Transverse colon (tissue), 4 donors: ENCODE results near the gene KTN1.

ENCODE experiments used
- CTCF ChIP-seq, 5 experiments: fragments of 200-600 bp in 3 of 5; fragments of 450-650 bp in 2 of 5; sonication (generic) in 3 of 5; IDR thresholded peaks; 1 replicate in 2 of 5; 2 replicates in 3 of 5; pipeline ENCODE4 v1.5.1; 2016 to 2017; ENCODE audit warnings: antibody characterized with exemption in 5 of 5, inconsistent platforms in 3 of 5, mild to moderate bottlenecking in 2 of 5, moderate library complexity in 1 of 5
- EP300 ChIP-seq: sonication (generic); formaldehyde crosslinking; IDR thresholded peaks from one replicate; pipeline ENCODE4 v1.6.1; 2017; ENCODE audit warnings: antibody characterized with exemption, low read depth
- POLR2A ChIP-seq: fragments of 450-650 bp; IDR thresholded peaks from one replicate; pipeline ENCODE4 v1.6.1; 2016; ENCODE audit warnings: antibody characterized with exemption, mild to moderate bottlenecking, moderate library complexity
- POLR2AphosphoS5 ChIP-seq, 3 donors: sonication (generic); formaldehyde crosslinking; IDR thresholded peaks; one replicate each; pipeline ENCODE4 v1.6.1; 2016; ENCODE audit warnings: antibody characterized with exemption in 3 of 3

- TF ChIP-seq CTCF (IDR thresholded peaks at IDR 0.05) (no peak), POLR2A (no peak), POLR2AphosphoS5 (IDR thresholded peaks at IDR 0.05) (no peak), EP300 (no peak)
These were observed 7.4 kb upstream of the KTN1 start for GRCh38 chr14:55572578-55572977.
